HG02943 (cell line): ENCODE results near the gene AKAP13.
"Not testable (repeated sequence)": the region's sequence is repeated elsewhere in the genome, so short reads cannot be mapped to it uniquely, and the experiment has no call there.

Experiments used
- ATAC-seq: cut with Tn5 transposase; IDR thresholded peaks from one replicate; pipeline ENCODE4 v1.9.1; 2021; ENCODE audit warnings: mild to moderate bottlenecking, low read depth, moderate library complexity; ENCODE audit not compliant: unreplicated experiment

Gene AKAP13

GRCh38 chr15:85792102-85792731, 411.8 kb downstream of the AKAP13 start:
- ATAC-seq: no peak

GRCh38 chr15:85792912-85793590, 412.6 kb downstream of the AKAP13 start:
- ATAC-seq: no peak

GRCh38 chr15:85793641-85794597, 413.5 kb downstream of the AKAP13 start:
- peak; percentile 41 for ATAC-seq

DNA sequence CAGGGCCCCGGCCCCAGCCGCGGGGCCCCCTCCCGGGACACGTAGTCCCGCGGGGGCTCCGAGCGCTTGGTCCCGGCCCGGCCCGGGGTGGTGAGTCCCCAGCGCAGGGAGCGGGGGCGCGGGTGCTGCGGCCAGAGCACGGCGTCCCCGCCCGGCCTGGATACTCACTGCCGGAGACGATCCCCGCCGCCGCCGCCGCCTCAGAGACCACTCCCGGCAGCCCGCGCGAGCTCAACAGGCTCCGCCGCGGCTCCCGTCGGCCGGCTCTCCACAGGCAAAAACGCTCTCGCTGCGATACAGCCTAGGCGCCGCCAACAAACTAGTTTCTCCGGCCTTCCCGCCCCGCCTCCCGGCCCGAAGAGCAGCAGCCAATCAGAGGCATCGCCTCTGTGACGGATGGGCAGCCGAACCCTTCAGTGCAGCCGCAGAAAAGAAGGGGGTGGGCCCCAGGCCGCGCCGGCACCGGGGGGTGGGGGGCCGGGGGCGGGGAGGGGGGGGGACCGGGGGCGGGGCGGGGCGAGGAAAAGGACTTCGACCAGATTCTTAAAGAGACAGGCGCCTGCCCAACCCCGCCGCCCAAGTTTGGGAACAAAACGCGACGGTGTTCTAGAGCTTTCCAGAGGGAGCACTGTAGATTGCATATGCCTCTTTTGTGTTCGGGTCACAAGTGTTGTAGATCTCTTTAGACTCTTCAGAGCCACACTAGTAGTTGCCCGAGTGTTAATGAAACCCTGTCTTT, 414.4 kb downstream of the AKAP13 start, which contains the start of gene KLHL25:
TSS of gene KLHL25 (minus strand) at position 328 of the 739 bp plus-strand sequence. CDS start 25,115 bp downstream, outside the sequence.
- peak; percentile 98 for ATAC-seq

DNA sequence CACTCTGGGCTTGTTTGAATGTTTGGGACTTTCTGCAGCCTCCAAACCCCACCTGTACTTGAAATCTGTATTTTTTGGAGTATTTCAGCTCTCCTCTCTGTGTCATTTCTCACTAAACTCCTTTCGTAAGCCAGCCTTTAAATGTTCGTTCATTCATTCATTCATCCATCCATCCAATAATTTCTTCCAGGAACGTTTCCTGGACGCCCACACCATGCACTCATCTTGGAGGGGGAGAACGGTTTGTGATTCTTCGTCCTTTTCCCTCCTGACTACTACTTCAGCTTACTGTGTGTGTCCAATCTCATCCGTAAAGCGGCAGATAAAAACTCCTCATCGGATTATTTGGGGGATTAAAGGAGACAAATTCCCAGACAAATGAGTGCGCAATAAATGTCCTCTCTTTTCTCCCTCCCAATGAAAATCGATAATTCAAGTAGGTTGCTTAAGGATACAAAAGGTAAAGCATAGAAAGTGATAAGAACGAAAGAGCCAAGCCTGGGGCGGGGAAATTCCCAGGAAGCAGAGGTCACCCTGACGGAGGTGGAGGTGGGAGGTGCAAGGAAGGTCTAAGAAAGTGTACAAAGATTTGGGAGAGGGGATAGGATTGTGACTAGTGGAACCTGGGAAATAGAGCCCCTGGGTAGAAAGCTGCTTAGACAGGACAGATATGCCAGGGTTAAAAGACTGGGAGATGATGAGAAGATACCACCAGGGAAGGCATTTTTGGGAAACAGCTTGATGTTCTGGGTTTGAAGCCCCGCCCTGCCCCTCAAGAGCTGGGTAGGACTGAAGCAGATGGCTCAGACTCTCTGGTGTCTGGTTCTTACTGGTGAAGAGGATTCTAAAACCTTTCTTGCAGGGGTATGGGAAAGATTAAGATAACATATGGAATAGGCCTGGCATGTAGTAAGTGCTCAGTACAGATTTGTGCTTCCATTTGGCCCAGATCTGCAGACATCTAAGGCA, 415.2 kb downstream of the AKAP13 start:
- ATAC-seq: no peak

DNA sequence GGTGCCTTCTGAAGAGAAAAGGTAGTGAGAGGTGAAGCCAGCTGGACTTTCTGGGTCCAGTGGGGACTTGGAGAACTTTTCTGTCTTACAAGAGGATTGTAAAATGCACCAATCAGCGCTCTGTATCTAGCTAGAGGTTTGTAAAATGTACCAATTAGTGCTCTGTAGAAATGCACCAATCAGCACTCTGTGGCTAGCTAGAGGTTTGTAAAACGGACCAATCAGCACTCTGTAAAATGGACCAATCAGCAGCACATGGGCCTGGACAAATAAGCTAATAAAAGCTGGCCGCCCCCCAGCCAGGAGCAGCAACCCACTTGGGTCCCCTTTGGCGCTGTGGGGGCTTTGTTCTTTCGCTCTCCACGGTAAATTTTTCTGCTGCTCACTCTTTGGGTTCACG, 416.0 kb downstream of the AKAP13 start:
- ATAC-seq: not testable (repeated sequence)
